GM18517 (cell line): Measurements from ENCODE around the gene DRD4.

Source experiments
- ATAC-seq: cut with Tn5 transposase; IDR thresholded peaks from one replicate; pipeline ENCODE4 v1.9.1; 2021; ENCODE audit warnings: mild to moderate bottlenecking, moderate library complexity; ENCODE audit not compliant: unreplicated experiment

Gene DRD4

DNA sequence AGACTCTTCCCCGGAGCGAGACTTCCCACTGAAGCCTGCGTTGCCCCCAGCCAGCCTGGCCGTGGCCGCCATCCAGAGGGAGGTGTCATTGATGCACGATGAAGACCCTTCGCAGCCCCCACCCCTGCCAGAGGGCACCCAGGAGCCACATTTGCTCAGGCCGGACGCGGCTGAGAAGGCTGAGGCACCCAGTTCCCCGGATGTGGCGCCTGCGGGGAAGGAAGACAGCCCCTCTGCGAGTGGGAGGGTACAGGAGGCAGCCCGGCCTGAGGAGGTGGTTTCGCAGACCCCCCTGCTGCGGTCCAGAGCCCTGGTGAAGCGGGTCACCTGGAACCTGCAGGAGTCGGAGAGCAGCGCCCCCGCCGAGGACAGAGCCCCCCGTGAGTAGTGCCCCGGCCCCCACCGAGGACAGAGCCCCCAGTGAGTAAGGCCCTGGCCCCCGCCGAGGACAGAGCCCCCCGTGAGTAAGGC lies 27.7 kb upstream of the DRD4 start:
- ATAC-seq: no peak

- no peak for ATAC-seq
Observed at GRCh38 chr11:610146-610801, 26.8 kb upstream of the DRD4 start.

DNA sequence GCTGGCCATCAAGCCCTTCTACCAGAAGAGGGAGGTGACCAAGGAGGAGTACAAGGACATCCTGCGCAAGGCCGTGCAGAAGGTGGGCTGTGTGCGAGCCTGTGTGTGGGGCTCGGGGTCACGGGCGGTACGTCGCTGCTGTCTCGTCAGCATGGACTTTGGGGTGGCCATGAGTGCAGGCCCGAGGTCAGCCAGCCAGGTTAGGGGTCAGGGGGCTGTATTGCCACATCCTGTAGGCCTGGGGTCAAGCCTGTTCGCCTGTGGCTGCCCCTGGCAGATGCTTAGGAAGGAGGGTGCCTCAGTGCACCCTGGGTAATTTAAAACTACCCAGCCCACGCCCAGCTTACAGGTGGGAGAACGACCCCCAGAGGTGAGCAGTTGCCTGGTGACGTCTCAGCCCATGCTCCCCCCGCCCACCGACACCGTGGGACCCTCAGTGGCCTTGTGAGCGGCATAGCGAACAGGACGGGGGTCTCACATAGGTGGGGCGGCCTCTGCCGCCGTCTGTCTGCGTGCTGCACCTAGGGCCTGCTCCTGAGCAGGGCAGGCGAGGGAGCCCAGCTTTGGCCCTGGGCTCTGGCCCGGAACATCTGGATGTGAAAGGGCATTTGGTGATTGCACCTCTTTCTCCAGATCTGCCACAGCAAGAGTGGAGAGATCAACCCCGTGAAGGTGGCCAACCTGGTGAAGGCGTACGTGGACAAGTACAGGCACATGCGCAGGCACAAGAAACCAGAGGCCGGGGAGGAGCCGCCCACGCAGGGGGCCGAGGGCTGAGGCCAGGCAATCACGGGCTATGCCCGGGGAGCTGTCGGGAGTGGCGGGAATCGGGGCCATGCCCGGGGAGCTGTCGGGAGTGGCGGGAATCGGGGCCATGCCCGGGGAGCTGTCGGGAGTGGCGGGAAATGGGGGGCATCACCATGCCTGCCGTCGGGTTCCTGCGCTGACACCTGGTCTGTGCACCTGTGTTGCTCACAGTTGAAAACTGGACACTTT lies 25.8 kb upstream of the DRD4 start:
- ATAC-seq: no peak

DNA sequence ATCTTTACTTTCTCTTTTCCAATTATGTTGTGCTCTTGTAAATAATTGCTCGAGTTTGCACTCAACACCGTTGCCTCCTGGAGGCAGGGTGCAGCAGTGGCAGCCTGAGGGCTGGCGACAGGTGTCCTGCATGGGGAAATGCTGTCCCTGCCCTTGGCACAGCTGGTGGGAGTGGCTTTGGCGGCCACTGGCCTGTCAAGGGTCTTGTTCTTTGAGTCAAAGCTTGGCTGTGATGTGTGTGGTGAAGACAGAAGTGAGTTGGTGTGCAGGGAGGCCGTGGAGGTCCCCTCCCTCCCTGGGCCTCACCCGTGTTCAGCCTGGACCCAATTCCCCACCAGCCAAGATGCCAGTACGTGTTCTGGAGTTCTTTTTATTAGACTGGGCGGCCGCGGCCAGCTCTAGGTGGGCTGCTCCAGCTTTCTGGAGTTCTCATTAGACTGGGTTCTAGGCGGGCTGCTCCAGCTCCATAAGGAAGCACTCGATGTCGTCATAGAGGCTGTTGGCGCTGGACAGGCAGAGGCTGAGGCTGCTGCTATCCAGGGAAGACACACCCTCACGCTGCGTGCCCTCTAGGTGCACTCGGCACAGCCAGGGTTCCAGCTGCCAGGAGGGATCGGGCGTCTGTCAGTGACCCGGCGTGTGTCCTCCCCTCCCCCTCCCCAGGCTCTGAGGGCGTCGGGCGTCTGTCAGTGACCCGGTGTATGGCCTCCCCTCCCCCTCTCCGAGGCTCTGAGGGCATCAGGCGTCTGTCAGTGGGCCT lies 24.7 kb upstream of the DRD4 start:
- ATAC-seq: no peak

GRCh38 chr11:612961-613300 lies 24.1 kb upstream of the DRD4 start:
- no peak for ATAC-seq

- ATAC-seq: no peak
Observed at GRCh38 chr11:613369-613968, 23.6 kb upstream of the DRD4 start.

DNA sequence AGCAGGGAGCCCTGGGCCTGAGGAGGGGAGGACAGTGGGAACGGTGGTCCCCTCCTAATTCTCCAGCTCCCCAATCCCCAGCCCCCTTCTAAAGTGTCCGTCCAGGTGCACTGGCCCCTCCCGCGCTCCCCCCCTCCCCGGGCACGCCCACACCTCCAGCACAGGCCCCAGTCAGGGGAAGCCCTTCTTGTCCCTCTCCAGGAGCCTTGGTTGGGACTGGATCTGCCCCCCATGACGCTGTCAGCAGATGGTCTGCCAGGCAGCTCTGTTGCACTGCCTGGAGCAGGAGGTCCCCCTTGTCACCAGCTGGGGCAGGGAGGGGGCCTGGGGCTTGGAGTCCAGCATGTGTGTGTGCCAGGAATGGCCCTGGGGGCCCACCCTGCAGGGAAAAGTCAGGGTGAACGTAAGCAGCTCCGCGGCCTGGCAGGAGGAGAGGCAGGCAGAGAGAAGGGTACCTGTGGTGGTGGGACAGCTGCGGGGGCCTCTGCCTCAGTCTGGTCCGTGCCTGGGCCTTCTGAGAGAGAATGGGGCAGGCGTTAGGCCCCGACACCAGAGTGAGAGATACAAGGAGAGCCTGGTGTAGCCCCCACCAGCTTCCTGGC lies 22.9 kb upstream of the DRD4 start:
- ATAC-seq: no peak

- ATAC-seq: peak; percentile 2
Observed at GRCh38 chr11:614623-615503, 22.2 kb upstream of the DRD4 start.

DNA sequence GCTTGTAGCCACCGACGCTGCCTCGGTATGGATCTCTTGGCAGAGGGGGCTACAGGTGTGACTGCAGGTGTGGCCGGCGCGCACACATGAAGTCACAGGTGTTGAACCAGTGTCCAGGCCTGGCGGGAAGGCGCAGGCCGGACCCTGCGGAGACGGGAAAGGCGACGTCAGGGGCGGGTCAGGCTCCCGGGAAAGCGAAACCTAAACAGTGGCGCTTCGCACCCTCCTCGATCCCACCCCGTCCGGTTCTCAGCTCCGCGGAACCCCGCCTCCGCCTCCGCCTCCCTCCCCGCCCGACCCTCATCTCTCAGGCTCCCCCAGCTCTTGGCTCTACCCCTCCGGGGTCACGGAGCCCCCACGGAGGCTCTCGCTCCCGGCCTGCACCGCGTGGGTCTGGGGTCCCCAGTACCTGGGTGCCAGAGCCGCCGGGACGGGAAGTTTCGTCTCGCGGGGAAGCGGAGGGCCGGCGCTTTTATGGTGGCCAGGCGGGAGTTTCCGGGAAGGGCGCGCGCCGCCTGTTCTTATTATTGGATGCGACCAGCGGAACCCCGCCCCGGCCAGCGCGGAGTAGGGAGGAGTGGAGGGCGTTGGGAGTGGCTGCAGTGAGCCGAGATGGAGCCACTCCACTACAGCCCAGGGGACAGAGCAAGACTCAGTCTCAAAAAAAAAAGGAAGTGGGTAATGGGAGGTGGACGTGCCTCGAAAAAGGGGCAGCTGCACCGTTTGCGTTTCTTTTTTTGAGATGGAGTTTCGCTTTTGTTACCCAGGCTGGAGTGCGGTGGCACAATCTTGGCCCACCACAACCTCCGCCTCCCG lies 21.4 kb upstream of the DRD4 start, which contains the start of gene IRF7:
Gene IRF7 (minus strand): TSS at position 447 of the 816 bp plus-strand sequence. CDS start 586 bp downstream, outside the sequence.
- ATAC-seq: peak; percentile 82

DNA sequence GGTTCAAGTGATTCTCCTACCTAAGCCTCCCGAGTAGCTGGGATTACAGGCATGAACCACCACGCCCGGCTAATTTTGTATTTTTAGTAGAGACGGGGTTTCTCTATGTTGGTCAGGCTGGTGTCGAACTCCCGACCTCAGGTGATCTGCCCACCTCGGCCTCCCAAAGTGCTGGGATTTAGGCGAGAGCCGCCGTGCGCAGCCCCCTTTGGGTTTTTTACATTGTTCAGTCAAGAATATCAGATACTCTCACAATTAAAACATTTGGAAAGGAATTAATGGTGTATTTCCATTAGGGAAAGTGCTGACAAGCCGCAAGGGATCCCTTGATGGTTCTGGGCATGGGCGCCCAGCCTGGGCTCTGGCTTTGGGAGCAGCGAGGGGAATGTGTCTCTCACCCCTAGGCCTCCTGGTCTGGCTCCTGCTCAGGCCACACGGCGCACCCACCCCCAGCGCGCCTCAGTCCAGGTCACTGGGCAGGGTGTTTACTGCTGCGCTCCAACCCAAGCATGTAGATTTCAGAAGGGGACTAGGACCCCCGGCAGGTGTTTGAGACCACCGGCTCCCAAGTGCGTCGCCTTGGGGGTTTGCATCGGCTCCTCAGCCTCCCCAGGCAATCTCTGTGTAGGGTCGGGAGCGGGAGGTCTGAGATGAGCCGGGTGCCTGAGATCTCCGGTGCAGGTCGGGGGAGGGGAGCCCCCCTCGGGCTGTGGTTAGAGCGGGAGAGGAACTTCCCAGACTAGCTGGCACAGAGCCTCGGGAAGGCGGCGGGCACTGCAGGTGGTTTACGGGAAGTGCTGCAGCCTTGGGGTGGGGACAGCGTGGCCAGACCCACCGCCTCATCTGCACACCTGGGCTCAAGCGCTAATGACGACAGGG lies 20.5 kb upstream of the DRD4 start:
- ATAC-seq: no peak

GRCh38 chr11:617199-617911 lies 19.7 kb upstream of the DRD4 start:
- ATAC-seq: no peak

- ATAC-seq: no peak
Observed at GRCh38 chr11:617912-618682, 19.0 kb upstream of the DRD4 start.

- ATAC-seq: no peak
Observed at GRCh38 chr11:618856-619627, 18.0 kb upstream of the DRD4 start.

GRCh38 chr11:619628-620050 lies 17.4 kb upstream of the DRD4 start:
- ATAC-seq: no peak

DNA sequence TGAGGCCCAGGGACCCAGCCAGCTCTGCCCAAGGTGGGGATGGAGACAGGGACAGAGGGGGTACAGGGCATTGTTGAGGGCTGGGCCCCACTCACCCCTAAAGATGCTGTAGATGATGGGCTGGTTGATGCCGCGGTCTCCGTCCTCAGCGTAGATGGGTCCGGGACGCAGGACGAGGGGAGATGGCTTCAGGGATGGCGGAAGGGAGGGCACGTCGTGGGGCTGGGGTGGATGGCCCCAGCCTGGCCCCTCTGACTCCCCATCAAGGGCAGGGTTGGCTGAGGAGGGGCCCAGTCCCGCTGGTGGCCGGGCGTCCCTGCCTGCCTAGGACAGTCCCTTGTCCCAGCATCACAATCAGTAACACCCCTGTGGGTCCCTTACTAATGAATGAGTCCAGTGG lies 16.9 kb upstream of the DRD4 start:
- ATAC-seq: no peak
